SU-DHL-6 (cell line): Measurements from ENCODE around the gene LGALS1.

Experiments used
- H2AFZ ChIP-seq: fragments of 200-600 bp; sonication (generic); 2 replicates; pipeline ENCODE4 v1.6.1; 2014; ENCODE audit warnings: low read depth, mild to moderate bottlenecking, moderate library complexity, mixed read lengths, antibody characterized with exemption, low read length; ENCODE audit not compliant: severe bottlenecking
- H3F3A ChIP-seq: fragments of 200-600 bp; shearing (Covaris generic); 2 replicates; pipeline ENCODE4 v1.6.0; 2016; ENCODE audit warnings: antibody characterized with exemption, mild to moderate bottlenecking; ENCODE audit not compliant: insufficient read depth
- H3K27ac ChIP-seq: fragments of 200-600 bp; sonication (generic); 2 replicates; pipeline ENCODE4 v1.5.1; 2016; ENCODE audit warnings: low read depth, mild to moderate bottlenecking, low read length, moderate library complexity, mixed read lengths
- H3K27me3 ChIP-seq: fragments of 200-600 bp; sonication (generic), shearing (Covaris generic); 2 replicates; pipeline ENCODE4 v1.6.0; 2014; ENCODE audit warnings: mild to moderate bottlenecking, low read length
- H3K36me3 ChIP-seq: fragments of 200-600 bp; sonication (generic); 2 replicates; pipeline ENCODE4 v1.6.1; 2014; ENCODE audit warnings: mild to moderate bottlenecking, low read length, mixed read lengths
- H3K4me2 ChIP-seq: fragments of 300-600, 200-600 bp; shearing (Covaris generic), sonication (generic); 2 replicates; pipeline ENCODE4 v1.6.0; 2014; ENCODE audit warnings: low read length, low read depth, mild to moderate bottlenecking; ENCODE audit not compliant: poor library complexity, severe bottlenecking
- H3K4me3 ChIP-seq: fragments of 200-600 bp; sonication (generic); 2 replicates; pipeline ENCODE4 v1.5.1; 2014; ENCODE audit warnings: antibody characterized with exemption, low read length, mild to moderate bottlenecking, mixed read lengths; ENCODE audit not compliant: insufficient read depth, poor library complexity, severe bottlenecking
- H3K79me2 ChIP-seq: fragments of 200-600 bp; sonication (generic); 2 replicates; pipeline ENCODE4 v1.6.1; 2014; ENCODE audit warnings: mild to moderate bottlenecking, low read length, moderate library complexity; ENCODE audit not compliant: insufficient read depth
- H3K9ac ChIP-seq: fragments of 200-600 bp; sonication (generic); 2 replicates; pipeline ENCODE4 v1.7.0; 2014; ENCODE audit warnings: mild to moderate bottlenecking, low read length
- H3K9me2 ChIP-seq: fragments of 200-600 bp; sonication (generic); replicated peaks from 2 replicates; pipeline ENCODE4 v1.6.1; 2014; ENCODE audit warnings: low read length; ENCODE audit not compliant: insufficient read depth
- H3K9me3 ChIP-seq: fragments of 200-600 bp; sonication (generic); 2 replicates; pipeline ENCODE4 v1.6.1; 2014; ENCODE audit warnings: low read length, mixed read lengths; ENCODE audit not compliant: insufficient read depth
- H4K20me1 ChIP-seq: fragments of 200-600 bp; sonication (generic); 2 replicates; pipeline ENCODE4 v1.6.1; 2014; ENCODE audit warnings: low read depth, mild to moderate bottlenecking, antibody characterized with exemption, low read length, moderate library complexity, mixed read lengths
- EZH2phosphoT487 ChIP-seq: fragments of 200-600 bp; sonication (generic), shearing (Covaris generic); conservative IDR thresholded peaks from 2 replicates; pipeline ENCODE4 v1.6.1; 2018; ENCODE audit warnings: mild to moderate bottlenecking, antibody characterized with exemption, low read length, moderate library complexity, mixed read lengths
- TF ChIP-seq, protein P1 (sequence below): fragments of 200-600 bp; sonication (generic); IDR thresholded peaks from one replicate; pipeline ENCODE4 v1.5.1; 2017; ENCODE audit warnings: antibody characterized with exemption, mild to moderate bottlenecking, low read length, moderate library complexity; ENCODE audit not compliant: insufficient read depth, poor library complexity, severe bottlenecking

The LGALS1 gene

DNA sequence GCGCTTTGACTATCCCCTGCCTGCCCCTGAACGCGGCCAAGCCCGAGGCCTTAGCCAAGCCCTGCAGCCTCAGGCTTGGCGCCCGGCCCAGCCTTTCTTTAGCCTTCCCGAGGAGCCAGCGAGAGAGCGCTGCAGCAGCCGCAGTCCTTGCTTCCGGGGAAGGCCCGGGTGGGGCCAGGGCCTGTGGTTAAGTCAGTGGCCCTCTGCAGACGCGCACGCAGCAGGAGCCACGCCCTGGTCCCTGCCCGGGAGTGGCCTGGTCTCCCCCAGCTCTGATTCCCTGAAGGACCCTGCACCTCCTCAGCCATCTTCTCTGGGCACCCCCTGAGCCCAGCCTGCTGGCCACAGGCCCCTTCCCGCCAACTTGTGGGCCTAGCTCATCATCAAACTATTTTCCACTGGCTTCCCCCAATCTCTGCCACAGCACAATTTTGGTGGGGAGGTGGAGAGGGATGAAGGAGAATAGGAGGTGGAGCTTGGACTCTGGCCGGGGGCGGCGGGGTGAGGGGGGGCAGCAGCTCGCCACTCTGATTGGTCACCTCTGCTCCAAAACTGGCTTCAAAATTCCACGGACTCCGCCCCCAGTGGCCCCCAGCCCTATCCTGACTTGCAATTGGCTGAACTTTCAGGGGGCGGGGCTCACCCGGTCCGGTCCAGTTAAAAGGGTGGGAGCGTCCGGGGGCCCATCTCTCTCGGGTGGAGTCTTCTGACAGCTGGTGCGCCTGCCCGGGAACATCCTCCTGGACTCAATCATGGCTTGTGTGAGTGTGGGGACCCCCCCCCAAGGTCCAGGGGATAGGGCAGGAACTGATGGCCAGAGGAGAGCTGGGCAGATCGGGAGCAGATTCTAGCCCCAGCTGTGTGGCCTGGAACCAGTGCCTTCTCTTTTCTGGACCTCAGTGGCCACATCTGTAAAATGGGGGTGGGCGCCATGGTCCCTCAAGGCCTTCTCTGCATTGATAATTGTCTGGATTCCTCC lies at the start of gene LGALS1:
Gene LGALS1 (plus strand): TSS at position 686 of the 979 bp plus-strand sequence. CDS start 67 bp downstream, at position 753.
- H3K79me2 ChIP-seq: no peaks in the 10 kb centered on the region
- TF ChIP-seq EZH2phosphoT487: no peak
- TF ChIP-seq, protein P1, sequence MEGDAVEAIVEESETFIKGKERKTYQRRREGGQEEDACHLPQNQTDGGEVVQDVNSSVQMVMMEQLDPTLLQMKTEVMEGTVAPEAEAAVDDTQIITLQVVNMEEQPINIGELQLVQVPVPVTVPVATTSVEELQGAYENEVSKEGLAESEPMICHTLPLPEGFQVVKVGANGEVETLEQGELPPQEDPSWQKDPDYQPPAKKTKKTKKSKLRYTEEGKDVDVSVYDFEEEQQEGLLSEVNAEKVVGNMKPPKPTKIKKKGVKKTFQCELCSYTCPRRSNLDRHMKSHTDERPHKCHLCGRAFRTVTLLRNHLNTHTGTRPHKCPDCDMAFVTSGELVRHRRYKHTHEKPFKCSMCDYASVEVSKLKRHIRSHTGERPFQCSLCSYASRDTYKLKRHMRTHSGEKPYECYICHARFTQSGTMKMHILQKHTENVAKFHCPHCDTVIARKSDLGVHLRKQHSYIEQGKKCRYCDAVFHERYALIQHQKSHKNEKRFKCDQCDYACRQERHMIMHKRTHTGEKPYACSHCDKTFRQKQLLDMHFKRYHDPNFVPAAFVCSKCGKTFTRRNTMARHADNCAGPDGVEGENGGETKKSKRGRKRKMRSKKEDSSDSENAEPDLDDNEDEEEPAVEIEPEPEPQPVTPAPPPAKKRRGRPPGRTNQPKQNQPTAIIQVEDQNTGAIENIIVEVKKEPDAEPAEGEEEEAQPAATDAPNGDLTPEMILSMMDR: no peak
- peak within 1 kb of the TSS; percentile 75 for H3K27ac ChIP-seq
- no peaks in the 10 kb centered on the region for H3K36me3 ChIP-seq
- H3K4me3 ChIP-seq: peak within 1 kb of the TSS; percentile 55
- no peaks in the 10 kb centered on the region for H3K9me2 ChIP-seq
- H3K9ac ChIP-seq: peak within 1 kb of the TSS; percentile 47
- no peaks in the 10 kb centered on the region for H3K27me3 ChIP-seq
- H4K20me1 ChIP-seq: no peaks in the 10 kb centered on the region
- H3K9me3 ChIP-seq: no peaks in the 10 kb centered on the region
- peaks cover 15% of the 10 kb centered on the region for H3F3A ChIP-seq
- peak within 1 kb of the TSS; percentile 78 for H3K4me2 ChIP-seq
- H2AFZ ChIP-seq: peak within 1 kb of the TSS; percentile 84

DNA sequence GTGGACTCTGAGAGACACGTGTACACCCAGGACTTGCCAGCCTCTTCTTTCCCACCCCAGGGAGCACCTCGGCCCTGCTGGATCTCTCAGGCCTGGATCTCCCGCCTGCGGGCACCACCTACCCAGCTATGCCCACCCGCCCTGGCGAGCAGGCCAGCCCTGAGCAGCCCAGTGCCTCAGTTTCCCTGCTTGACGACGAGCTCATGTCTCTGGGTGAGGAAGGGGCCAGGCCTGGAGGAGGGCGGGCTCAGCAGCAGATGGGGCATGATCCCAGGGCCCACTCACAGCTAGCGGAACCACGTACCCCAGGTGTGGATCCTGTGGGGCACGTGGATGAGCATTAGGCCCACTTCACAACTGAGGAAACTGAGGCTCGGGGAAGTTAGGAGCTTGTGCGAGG lies 49.7 kb upstream of the LGALS1 start:
- peak overlapping the region; percentile 38 for H3K4me2 ChIP-seq
- no peaks in the 10 kb centered on the region for H3K36me3 ChIP-seq
- no peaks in the 10 kb centered on the region for H3K79me2 ChIP-seq
- no peaks in the 10 kb centered on the region for H4K20me1 ChIP-seq
- H3K27me3 ChIP-seq: no peaks in the 10 kb centered on the region
- TF ChIP-seq, protein P1: no peak
- no peak for TF ChIP-seq EZH2phosphoT487
- peak overlapping the region; percentile 85 for H3K27ac ChIP-seq
- no peaks in the 10 kb centered on the region for H3K9me2 ChIP-seq
- no peak overlapping the region for H3K4me3 ChIP-seq
- no peaks in the 10 kb centered on the region for H3K9me3 ChIP-seq
- 0 out of 2 replicates have a peak overlapping the region, but pooled peaks have one; percentile 8 for H3K9ac ChIP-seq
- peaks cover 16% of the 10 kb centered on the region for H3F3A ChIP-seq
- H2AFZ ChIP-seq: no peak overlapping the region

DNA sequence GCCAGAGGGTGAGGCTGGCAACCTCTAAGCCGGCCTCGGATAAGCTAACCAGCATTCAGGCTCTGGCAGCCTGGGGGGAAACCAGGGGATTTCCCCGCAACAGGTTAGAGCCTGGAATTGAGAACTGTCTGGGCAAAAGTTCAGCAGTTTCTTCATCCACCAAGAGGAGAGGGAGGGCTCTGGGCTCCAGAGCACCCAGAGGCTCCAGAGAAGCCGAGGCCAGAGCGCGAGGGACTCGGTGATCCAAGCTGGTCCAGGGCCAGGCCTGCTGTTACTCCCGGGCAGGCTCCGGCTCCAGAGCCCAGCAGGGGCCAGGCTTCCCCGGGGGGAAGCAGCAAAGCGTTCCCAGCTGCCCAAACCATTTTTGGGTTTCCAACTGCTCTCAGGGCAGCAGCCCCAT lies 49.3 kb upstream of the LGALS1 start:
- H2AFZ ChIP-seq: no peak overlapping the region
- no peaks in the 10 kb centered on the region for H3K9me2 ChIP-seq
- H3K4me2 ChIP-seq: peak overlapping the region; percentile 38
- H3K36me3 ChIP-seq: no peaks in the 10 kb centered on the region
- H4K20me1 ChIP-seq: no peaks in the 10 kb centered on the region
- no peak overlapping the region for H3K4me3 ChIP-seq
- peak overlapping the region; percentile 46; the same call in 1 of the 2 replicates for H3K9ac ChIP-seq
- H3K9me3 ChIP-seq: no peaks in the 10 kb centered on the region
- peaks cover 16% of the 10 kb centered on the region for H3F3A ChIP-seq
- H3K27ac ChIP-seq: peak overlapping the region; percentile 85
- H3K79me2 ChIP-seq: no peaks in the 10 kb centered on the region
- H3K27me3 ChIP-seq: no peaks in the 10 kb centered on the region
- TF ChIP-seq EZH2phosphoT487: no peak
- TF ChIP-seq, protein P1: no peak
